ENCODE results near the gene IP6K1.
"Not testable (repeated sequence)": the region's sequence is repeated elsewhere in the genome, so short reads cannot be mapped to it uniquely, and the experiment has no call there.

The IP6K1 gene

GRCh38 chr3:49761661-49762060 lies 24.7 kb downstream of the IP6K1 start:
- peak; percentile 25 for DNase-seq

- no peak for DNase-seq
Observed at GRCh38 chr3:49759226-49759625, 27.1 kb downstream of the IP6K1 start.

- no peak for DNase-seq
Observed at GRCh38 chr3:49757197-49757596, 29.1 kb downstream of the IP6K1 start.

GRCh38 chr3:49756036-49756435 lies 30.3 kb downstream of the IP6K1 start:
- no peak for DNase-seq

- DNase-seq = no peak
Observed at GRCh38 chr3:49754536-49754935, 31.8 kb downstream of the IP6K1 start.

- DNase-seq = no peak
Observed at GRCh38 chr3:49751501-49751900, 34.8 kb downstream of the IP6K1 start.

GRCh38 chr3:49750056-49750455 lies 36.3 kb downstream of the IP6K1 start:
- no peak for DNase-seq

GRCh38 chr3:49748874-49749273 lies 37.5 kb downstream of the IP6K1 start:
- not testable (repeated sequence) for DNase-seq

- no peak for DNase-seq
Observed at GRCh38 chr3:49747792-49748480, 38.4 kb downstream of the IP6K1 start.

- no peak for DNase-seq
Observed at GRCh38 chr3:49745986-49746385, 40.4 kb downstream of the IP6K1 start.

- DNase-seq = no peak
Observed at GRCh38 chr3:49740427-49740826, 45.9 kb downstream of the IP6K1 start.

- DNase-seq = no peak
Observed at GRCh38 chr3:49738067-49738713, 48.2 kb downstream of the IP6K1 start.

- DNase-seq = no peak
Observed at GRCh38 chr3:49734752-49735151, 51.6 kb downstream of the IP6K1 start.

- no peak for DNase-seq
Observed at GRCh38 chr3:49733551-49733950, 52.8 kb downstream of the IP6K1 start.

GRCh38 chr3:49732597-49732996 lies 53.7 kb downstream of the IP6K1 start:
- DNase-seq = no peak

GRCh38 chr3:49729966-49730609 lies 56.3 kb downstream of the IP6K1 start:
- no peak for DNase-seq

- no peak for DNase-seq
Observed at GRCh38 chr3:49727924-49728361, 58.4 kb downstream of the IP6K1 start.

- no peak for DNase-seq
Observed at GRCh38 chr3:49727154-49727923, 59.0 kb downstream of the IP6K1 start.

GRCh38 chr3:49725906-49726681 lies 60.2 kb downstream of the IP6K1 start:
- DNase-seq = no peak

GRCh38 chr3:49724586-49724985 lies 61.8 kb downstream of the IP6K1 start:
- DNase-seq = no peak

GRCh38 chr3:49723628-49724551 lies 62.5 kb downstream of the IP6K1 start, which contains the start of gene GMPPB:
TSS of gene GMPPB (minus strand) at chr3:49723951. CDS start at chr3:49723726, 225 bp downstream.
- DNase-seq = peak; percentile 84
